ENCODE measurements around the gene AAGAB. TPM values are rescaled to one million over a fixed set of nuclear protein-coding genes. Genes with fewer than 3 reads are reported as not detected.

Gene AAGAB
- total RNA-seq, 1 experiment from 2014 or later, result 44.5 TPM

- Histone ChIP-seq H3K36me3 (replicated peaks; ENCODE audit: control insufficient read depth, insufficient read depth, low read length) (peaks cover 5% of the 10 kb centered on the region), H3K4me3 (ENCODE audit: insufficient read depth, low read depth, low read length) (no peak overlapping the region), H3K27me3 (ENCODE audit: control insufficient read depth, insufficient read depth, low read length) (no peaks in the 10 kb centered on the region)
- no peak for DNase-seq
Measured at GRCh38 chr15:67170143-67170925, 84.1 kb downstream of the AAGAB start.

DNA sequence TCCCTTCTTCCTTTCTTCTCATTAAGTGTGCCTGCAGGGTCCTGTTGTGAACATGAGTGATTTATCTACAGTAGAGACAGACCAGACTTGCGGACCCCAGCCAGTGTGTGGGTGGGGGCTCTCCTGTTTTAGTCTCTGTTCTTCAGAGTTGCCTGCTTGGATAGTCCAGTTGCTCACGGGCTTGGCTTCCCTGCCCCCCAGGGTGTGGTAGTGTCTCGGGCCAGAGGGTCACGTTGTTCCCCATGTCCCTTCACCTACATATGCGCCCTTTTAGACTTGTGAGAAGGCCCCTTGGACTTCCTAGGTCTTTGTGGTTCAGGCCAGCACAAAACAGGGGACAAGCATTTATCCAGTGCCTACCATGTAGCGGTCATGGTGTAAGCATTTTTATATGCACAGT is 85.8 kb downstream of the AAGAB start:
- Histone ChIP-seq H3K27me3 (ENCODE audit: control insufficient read depth, insufficient read depth, low read length) (no peaks in the 10 kb centered on the region), H3K4me3 (ENCODE audit: insufficient read depth, low read depth, low read length) (no peak overlapping the region), H3K36me3 (replicated peaks; ENCODE audit: control insufficient read depth, insufficient read depth, low read length) (peaks cover 5% of the 10 kb centered on the region)
- no peak for DNase-seq

DNA sequence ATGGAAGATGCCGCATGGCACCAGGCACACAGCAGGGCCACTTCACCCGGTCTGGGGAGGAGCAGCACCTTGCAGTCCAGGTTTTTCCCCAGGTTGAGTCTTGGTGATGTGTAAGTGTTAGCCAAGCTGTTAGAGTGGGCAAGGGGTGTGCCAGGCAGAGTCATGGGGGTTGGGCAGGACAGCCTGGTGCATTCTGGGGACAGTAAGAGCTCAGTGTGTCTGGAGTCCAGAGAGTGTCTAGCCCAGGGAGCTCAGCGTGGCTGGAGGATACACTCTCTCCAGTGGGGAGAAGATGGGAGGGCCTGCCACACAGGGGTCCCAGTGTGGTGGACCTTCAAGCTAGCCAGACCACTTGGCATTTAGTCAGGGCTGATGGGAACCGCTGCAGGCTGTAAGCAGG is 87.4 kb downstream of the AAGAB start:
- Histone ChIP-seq H3K27me3 (ENCODE audit: control insufficient read depth, insufficient read depth, low read length) (no peaks in the 10 kb centered on the region), H3K36me3 (replicated peaks; ENCODE audit: control insufficient read depth, insufficient read depth, low read length) (peaks cover 5% of the 10 kb centered on the region), H3K4me3 (ENCODE audit: insufficient read depth, low read depth, low read length) (no peak overlapping the region)
- no peak for DNase-seq

- H3K27me3 ChIP-seq (ENCODE audit: control insufficient read depth, insufficient read depth, low read length), result no peaks in the 10 kb centered on the region
- H3K4me3 ChIP-seq (ENCODE audit: insufficient read depth, low read depth, low read length), result no peak overlapping the region
- peaks cover 5% of the 10 kb centered on the region for H3K36me3 ChIP-seq (replicated peaks; ENCODE audit: control insufficient read depth, insufficient read depth, low read length)
- no peak for DNase-seq
Measured at GRCh38 chr15:67166280-67167009, 88.0 kb downstream of the AAGAB start.

DNA sequence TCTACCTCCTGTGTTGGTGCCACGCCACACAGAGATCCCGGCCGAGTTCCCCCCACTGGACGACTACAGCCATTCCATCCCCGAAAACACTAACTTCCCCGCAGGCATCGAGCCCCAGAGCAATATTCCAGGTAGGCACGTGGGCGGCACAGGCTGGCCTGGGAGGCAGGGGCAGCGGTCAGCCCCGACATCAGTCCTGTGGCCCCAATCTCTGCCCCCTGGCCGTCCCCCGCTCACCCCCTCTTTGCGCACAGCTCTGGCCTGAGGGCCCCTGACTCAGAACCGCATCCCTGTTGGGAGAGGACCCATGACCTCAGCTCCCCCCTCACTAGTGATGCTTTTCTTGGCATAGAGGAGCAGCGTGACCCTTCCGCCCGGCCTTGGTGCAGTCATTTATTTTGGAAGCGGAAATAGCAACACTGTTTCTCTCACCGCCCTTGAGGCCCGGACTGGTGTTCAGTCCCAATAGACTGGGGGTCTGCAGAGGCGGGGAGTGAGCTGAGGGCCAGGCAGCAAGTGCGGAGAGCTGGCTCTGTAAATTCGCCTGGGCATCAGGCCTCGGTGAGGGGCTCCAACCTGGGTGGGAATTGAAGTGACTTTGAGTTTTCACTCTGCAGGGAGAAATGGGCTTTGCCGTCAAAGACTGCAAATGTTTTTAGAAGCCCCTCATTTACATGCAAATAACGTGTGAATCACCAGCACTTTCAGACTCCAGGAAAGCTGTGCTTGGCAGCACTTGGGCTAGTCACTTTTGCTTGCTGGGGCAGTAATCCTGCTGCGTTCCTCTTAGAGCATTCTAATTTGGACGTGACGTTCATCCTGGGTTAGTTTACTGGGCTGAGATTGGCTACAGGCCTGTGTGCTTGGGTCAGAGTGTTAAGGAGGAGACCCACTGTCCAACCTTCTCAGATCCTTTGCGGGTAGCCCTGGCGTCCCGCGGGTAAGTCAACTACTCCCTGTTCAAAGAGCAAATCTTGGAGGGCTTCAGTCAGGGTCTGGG is 88.9 kb downstream of the AAGAB start:
- peaks cover 5% of the 10 kb centered on the region for H3K36me3 ChIP-seq (replicated peaks; ENCODE audit: control insufficient read depth, insufficient read depth, low read length)
- H3K27me3 ChIP-seq (ENCODE audit: control insufficient read depth, insufficient read depth, low read length), result no peaks in the 10 kb centered on the region
- no peak overlapping the region for H3K4me3 ChIP-seq (ENCODE audit: insufficient read depth, low read depth, low read length)
- DNase-seq, result peak; percentile 77

GRCh38 chr15:67164811-67165253 is 89.6 kb downstream of the AAGAB start:
- peaks cover 5% of the 10 kb centered on the region for H3K36me3 ChIP-seq (replicated peaks; ENCODE audit: control insufficient read depth, insufficient read depth, low read length)
- DNase-seq, result peak; percentile 82
- H3K4me3 ChIP-seq (ENCODE audit: insufficient read depth, low read depth, low read length), result no peak overlapping the region
- H3K27me3 ChIP-seq (ENCODE audit: control insufficient read depth, insufficient read depth, low read length), result no peaks in the 10 kb centered on the region

- H3K36me3 ChIP-seq (replicated peaks; ENCODE audit: control insufficient read depth, insufficient read depth, low read length), result peaks cover 5% of the 10 kb centered on the region
- H3K27me3 ChIP-seq (ENCODE audit: control insufficient read depth, insufficient read depth, low read length), result no peaks in the 10 kb centered on the region
- no peak for DNase-seq
- H3K4me3 ChIP-seq (ENCODE audit: insufficient read depth, low read depth, low read length), result no peak overlapping the region
Measured at GRCh38 chr15:67164401-67164791, 90.1 kb downstream of the AAGAB start.

DNA sequence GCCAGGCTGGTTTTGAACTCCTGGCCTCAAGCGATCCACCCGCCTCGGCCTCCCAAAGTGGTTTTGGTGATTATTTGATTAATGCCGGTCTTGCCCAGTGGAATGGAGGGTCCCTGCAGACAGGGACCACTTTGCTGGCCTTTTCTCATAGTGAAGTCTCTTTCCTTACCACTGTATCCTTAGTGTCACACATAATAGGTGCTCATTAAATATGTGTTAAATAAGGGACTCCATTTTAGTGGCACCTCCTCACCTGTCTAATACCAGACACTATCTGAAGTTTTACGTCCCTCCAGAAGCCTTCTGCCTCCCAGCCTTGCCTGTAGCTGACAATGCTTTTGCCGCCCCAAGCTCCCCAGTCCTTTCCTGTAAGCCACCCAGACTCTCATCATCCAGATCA is 91.3 kb downstream of the AAGAB start:
- Histone ChIP-seq H3K27me3 (ENCODE audit: control insufficient read depth, insufficient read depth, low read length) (no peaks in the 10 kb centered on the region), H3K36me3 (replicated peaks; ENCODE audit: control insufficient read depth, insufficient read depth, low read length) (peaks cover 2% of the 10 kb centered on the region), H3K4me3 (ENCODE audit: insufficient read depth, low read depth, low read length) (no peak overlapping the region)
- DNase-seq, result no peak

GRCh38 chr15:67161881-67162280 is 92.6 kb downstream of the AAGAB start:
- Histone ChIP-seq H3K4me3 (ENCODE audit: insufficient read depth, low read depth, low read length) (no peak overlapping the region), H3K27me3 (ENCODE audit: control insufficient read depth, insufficient read depth, low read length) (no peaks in the 10 kb centered on the region), H3K36me3 (replicated peaks; ENCODE audit: control insufficient read depth, insufficient read depth, low read length) (no peaks in the 10 kb centered on the region; the same call in 1 of the 2 replicates)
- no peak for DNase-seq

GRCh38 chr15:67161412-67161811 is 93.0 kb downstream of the AAGAB start:
- H3K36me3 ChIP-seq (replicated peaks; ENCODE audit: control insufficient read depth, insufficient read depth, low read length), result no peaks in the 10 kb centered on the region
- no peaks in the 10 kb centered on the region for H3K27me3 ChIP-seq (ENCODE audit: control insufficient read depth, insufficient read depth, low read length)
- H3K4me3 ChIP-seq (ENCODE audit: insufficient read depth, low read depth, low read length), result no peak overlapping the region
- DNase-seq, result no peak

DNA sequence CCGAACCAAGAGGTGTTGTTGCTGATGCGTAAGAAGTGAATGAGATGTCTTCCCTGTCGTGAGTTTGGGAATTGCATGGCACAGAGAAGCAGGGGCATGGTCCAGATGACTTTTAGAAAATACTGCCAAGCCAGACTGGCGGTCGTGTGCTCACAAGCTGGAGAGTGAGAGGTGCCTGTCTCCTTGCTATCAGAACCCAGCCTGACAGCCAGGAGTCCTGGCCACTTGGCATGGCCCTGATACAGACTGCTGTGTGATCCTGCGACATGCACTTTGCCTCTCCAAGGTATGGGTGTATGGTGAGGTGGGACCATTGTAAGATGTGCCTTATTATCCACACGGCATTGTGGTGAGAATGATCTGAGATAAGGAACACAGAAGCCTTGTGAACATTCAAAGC is 96.1 kb downstream of the AAGAB start:
- Histone ChIP-seq H3K36me3 (replicated peaks; ENCODE audit: control insufficient read depth, insufficient read depth, low read length) (no peaks in the 10 kb centered on the region), H3K4me3 (ENCODE audit: insufficient read depth, low read depth, low read length) (no peak overlapping the region), H3K27me3 (ENCODE audit: control insufficient read depth, insufficient read depth, low read length) (no peaks in the 10 kb centered on the region)
- no peak for DNase-seq

DNA sequence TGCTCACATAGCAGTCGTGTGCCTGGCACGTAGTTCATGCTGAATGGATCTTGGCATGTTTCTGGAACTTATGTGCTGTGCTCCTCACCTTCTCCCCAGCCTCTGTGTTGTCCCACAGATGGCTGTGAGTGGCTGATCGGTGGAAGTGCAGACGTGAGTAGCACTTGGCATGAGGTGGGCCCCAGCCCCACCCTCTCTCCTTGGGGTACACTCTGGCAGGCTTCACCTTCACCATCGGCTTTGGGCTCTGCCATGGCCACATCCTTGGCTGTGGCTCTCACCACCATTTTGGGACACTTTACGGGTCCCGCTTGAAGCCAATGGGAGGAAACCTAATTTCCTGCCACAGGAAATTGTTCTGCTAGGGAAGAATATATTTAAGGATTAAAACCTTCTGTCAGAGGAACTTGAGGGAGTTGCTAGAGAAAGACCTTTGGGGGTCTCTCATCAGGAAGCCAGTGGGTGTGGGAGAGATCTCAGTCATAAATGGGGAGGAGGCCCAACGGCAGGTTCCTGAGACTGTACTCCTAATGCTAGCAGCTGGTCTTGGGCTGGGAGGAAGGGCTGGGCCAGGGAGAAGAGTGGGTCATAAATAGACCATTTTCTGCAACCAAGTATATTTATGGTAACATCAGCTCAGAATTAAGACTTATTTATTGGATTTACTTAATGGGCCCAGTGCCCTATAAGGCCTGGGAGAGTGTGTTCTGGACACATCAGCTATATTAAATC is 96.8 kb downstream of the AAGAB start:
- no peak overlapping the region for H3K4me3 ChIP-seq (ENCODE audit: insufficient read depth, low read depth, low read length)
- no peaks in the 10 kb centered on the region for H3K36me3 ChIP-seq (replicated peaks; ENCODE audit: control insufficient read depth, insufficient read depth, low read length)
- no peaks in the 10 kb centered on the region for H3K27me3 ChIP-seq (ENCODE audit: control insufficient read depth, insufficient read depth, low read length)
- no peak for DNase-seq

GRCh38 chr15:67156834-67157233 is 97.6 kb downstream of the AAGAB start:
- H3K36me3 ChIP-seq (replicated peaks; ENCODE audit: control insufficient read depth, insufficient read depth, low read length), result no peaks in the 10 kb centered on the region
- H3K4me3 ChIP-seq (ENCODE audit: insufficient read depth, low read depth, low read length), result no peak overlapping the region
- H3K27me3 ChIP-seq (ENCODE audit: control insufficient read depth, insufficient read depth, low read length), result no peaks in the 10 kb centered on the region
- no peak for DNase-seq

GRCh38 chr15:67156426-67156825 is 98.0 kb downstream of the AAGAB start:
- Histone ChIP-seq H3K36me3 (replicated peaks; ENCODE audit: control insufficient read depth, insufficient read depth, low read length) (no peaks in the 10 kb centered on the region), H3K4me3 (ENCODE audit: insufficient read depth, low read depth, low read length) (no peak overlapping the region), H3K27me3 (ENCODE audit: control insufficient read depth, insufficient read depth, low read length) (no peaks in the 10 kb centered on the region)
- DNase-seq, result no peak

All from H7 (cell line).